ENCODE data around the gene EPHA6. TPM values are rescaled to one million over a fixed set of nuclear protein-coding genes. Genes with fewer than 3 reads are reported as not detected.

EPHA6 gene
- total and polyA plus RNA-seq, 2 donors (not counting 3 experiments of a cell fraction or from before 2014, with no cell fraction given): not detected

DNA sequence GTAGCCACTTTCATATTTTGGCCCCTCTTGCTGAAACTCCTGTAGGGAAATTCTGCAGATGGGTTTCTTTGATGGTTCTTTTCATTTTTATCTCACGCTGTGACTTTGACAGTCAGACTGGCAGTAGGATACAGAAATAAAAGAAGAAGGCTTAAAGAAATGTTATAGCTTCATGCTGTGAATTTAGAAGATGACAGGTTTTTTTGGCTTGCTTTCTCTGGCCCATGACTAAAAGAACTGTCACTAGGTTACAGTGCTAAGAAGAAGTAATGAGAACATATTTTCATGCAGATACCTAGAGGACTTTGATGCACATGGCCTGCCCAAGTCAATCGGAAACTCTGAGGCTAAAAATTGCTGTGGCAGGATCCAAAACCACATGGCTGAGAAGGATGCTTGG is 334.5 kb downstream of the EPHA6 start:
- Histone ChIP-seq H3K79me2 (ENCODE audit: control insufficient read depth, insufficient read depth, low read length) (no peaks in the 10 kb centered on the region), H3K4me3 (replicated peaks in 1 of 3; ENCODE audit: insufficient read depth in 1 of 3, low read depth in 1 of 3, low read length in 3 of 3) (no peak overlapping the region), H3K9me1 (replicated peaks; ENCODE audit: control insufficient read depth, extremely low read depth, insufficient read depth, low read length) (no peaks in the 10 kb centered on the region), H2AFZ (ENCODE audit: low read depth, low read length) (no peak overlapping the region), H3K4me2 (ENCODE audit: insufficient read depth, low read length) (no peak overlapping the region), H3K9ac (replicated peaks; ENCODE audit: extremely low read depth, insufficient read depth, low read length) (no peak overlapping the region), H4K20me1 (replicated peaks; ENCODE audit: control insufficient read depth, extremely low read depth, insufficient read depth, low read length) (no peaks in the 10 kb centered on the region), H3K27me3 (ENCODE audit: control insufficient read depth in 2 of 2, insufficient read depth in 2 of 2, low read length in 2 of 2) (no peaks in the 10 kb centered on the region), H3K36me3 (ENCODE audit: control insufficient read depth in 2 of 2, extremely low read depth in 1 of 2, insufficient read depth in 2 of 2, low read length in 2 of 2) (no peaks in the 10 kb centered on the region), H3K9me3 (replicated peaks; ENCODE audit: control insufficient read depth, insufficient read depth, low read length) (no peaks in the 10 kb centered on the region), H3K27ac (ENCODE audit: insufficient read depth, low read depth, low read length) (no peak overlapping the region), H3K4me1 (ENCODE audit: control insufficient read depth, extremely low read depth, insufficient read depth, low read length) (no peaks in the 10 kb centered on the region)
- TF ChIP-seq JUN (IDR thresholded peaks at IDR 0.05; ENCODE audit: borderline replicate concordance, insufficient read depth, insufficient read length, low read depth): no peak
- no peak for TF ChIP-seq POLR2AphosphoS5 (IDR thresholded peaks at IDR 0.05; ENCODE audit: insufficient read depth, low read depth, low read length)
- TF ChIP-seq MYC (IDR thresholded peaks at IDR 0.05; ENCODE audit: low read depth, low read length): no peak
- no peak for TF ChIP-seq EZH2 (IDR thresholded peaks at IDR 0.05; ENCODE audit: borderline replicate concordance, low read depth, low read length, severe bottlenecking)
- TF ChIP-seq FOS (IDR thresholded peaks at IDR 0.05; ENCODE audit: borderline replicate concordance, insufficient read depth, low read length): no peak
- TF ChIP-seq, protein P1, sequence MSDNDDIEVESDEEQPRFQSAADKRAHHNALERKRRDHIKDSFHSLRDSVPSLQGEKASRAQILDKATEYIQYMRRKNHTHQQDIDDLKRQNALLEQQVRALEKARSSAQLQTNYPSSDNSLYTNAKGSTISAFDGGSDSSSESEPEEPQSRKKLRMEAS (IDR thresholded peaks at IDR 0.05; ENCODE audit: insufficient read depth, insufficient read length): no peak
- no peak for TF ChIP-seq POLR2A (IDR thresholded peaks at IDR 0.05; ENCODE audit: low read depth, low read length)
- TF ChIP-seq, protein P2, sequence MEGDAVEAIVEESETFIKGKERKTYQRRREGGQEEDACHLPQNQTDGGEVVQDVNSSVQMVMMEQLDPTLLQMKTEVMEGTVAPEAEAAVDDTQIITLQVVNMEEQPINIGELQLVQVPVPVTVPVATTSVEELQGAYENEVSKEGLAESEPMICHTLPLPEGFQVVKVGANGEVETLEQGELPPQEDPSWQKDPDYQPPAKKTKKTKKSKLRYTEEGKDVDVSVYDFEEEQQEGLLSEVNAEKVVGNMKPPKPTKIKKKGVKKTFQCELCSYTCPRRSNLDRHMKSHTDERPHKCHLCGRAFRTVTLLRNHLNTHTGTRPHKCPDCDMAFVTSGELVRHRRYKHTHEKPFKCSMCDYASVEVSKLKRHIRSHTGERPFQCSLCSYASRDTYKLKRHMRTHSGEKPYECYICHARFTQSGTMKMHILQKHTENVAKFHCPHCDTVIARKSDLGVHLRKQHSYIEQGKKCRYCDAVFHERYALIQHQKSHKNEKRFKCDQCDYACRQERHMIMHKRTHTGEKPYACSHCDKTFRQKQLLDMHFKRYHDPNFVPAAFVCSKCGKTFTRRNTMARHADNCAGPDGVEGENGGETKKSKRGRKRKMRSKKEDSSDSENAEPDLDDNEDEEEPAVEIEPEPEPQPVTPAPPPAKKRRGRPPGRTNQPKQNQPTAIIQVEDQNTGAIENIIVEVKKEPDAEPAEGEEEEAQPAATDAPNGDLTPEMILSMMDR (IDR thresholded peaks at IDR 0.05; ENCODE audit: extremely low read depth in 1 of 2, insufficient read depth in 1 of 2, low read depth in 1 of 2, low read length in 2 of 2): no peak
- TF ChIP-seq GATA2 (IDR thresholded peaks at IDR 0.05; ENCODE audit: insufficient read depth, insufficient read length, low read depth, low read length): no peak
- BruUV-seq (replicated peaks): no TSS peak
- dilution Hi-C loops (cut with MboI; ENCODE audit: extremely low pct_ligation_motif_present, low sequenced_read_pairs) (no loop called here), intact Hi-C loops (cut with micrococcal nuclease) (no loop called here)
- ChIA-PET POLR2A (no interaction called here), CTCF (no interaction called here)
- no peak for DNase-seq (ENCODE audit: low read depth, low spot score)
- no peak for FAIRE-seq

Data from endothelial cell of umbilical vein (primary cell).